SK-N-SH (cell line): ENCODE data around the gene LGALS3BP. TPM values are rescaled to one million over a fixed set of nuclear protein-coding genes. Genes with fewer than 3 reads are reported as not detected.
A peak's percentile ranks its signal among the peaks of the same experiment; 100 is the strongest.

Experiments used
- CTCF ChIA-PET: fragments of 300-600, 350-600 bp; formaldehyde crosslinking; extraction: SDS; loops from one replicate; lab custom pipeline; 2021; lab: Yijun Ruan, JAX
- POLR2A ChIA-PET: fragments of 350-600 bp; sonication (Branson Sonifier 250); formaldehyde crosslinking; extraction: SDS; loops from one replicate; lab custom pipeline; 2020; ENCODE audit warnings: antibody characterized with exemption, inconsistent platforms; lab: Yijun Ruan, JAX
- DNase-seq: peaks from one replicate; pipeline ENCODE4 v3.0.0; 2012
- H2AFZ ChIP-seq: fragments of 200-600 bp; sonication (generic); 2 replicates; pipeline ENCODE4 v1.8.1; 2016; ENCODE audit warnings: antibody characterized with exemption, mild to moderate bottlenecking, low read depth
- H3F3A ChIP-seq: fragments of 200-600 bp; sonication (generic); replicated peaks from 2 replicates; pipeline ENCODE3; 2016; ENCODE audit warnings: antibody characterized with exemption, mild to moderate bottlenecking; ENCODE audit not compliant: insufficient read depth
- H3K27ac ChIP-seq, 2 experiments: fragments of 200-500 bp in 1 of 2; fragments of 200-600 bp in 1 of 2; sonication (Bioruptor generic) in 1 of 2; sonication (generic), shearing (Covaris generic) in 1 of 2; 2 replicates each; pipeline versions ENCODE4 v1.5.1 to v1.6.1; 2014 to 2016; ENCODE audit warnings: low read depth in 2 of 2, inconsistent platforms in 1 of 2, low read length in 1 of 2, mild to moderate bottlenecking in 1 of 2, mixed read lengths in 1 of 2
- H3K27me3 ChIP-seq: fragments of 200-600 bp; sonication (generic), shearing (Covaris generic); 2 replicates; pipeline ENCODE4 v1.6.1; 2016; ENCODE audit warnings: mixed run types; ENCODE audit not compliant: insufficient read depth
- H3K36me3 ChIP-seq, 2 experiments: fragments of 200-500 bp in 1 of 2; fragments of 200-600 bp in 1 of 2; sonication (Bioruptor generic) in 1 of 2; sonication (generic) in 1 of 2; replicated peaks in 1 of 2; 2 replicates each; pipeline versions ENCODE3 to v1.5.1; 2014 to 2016; ENCODE audit warnings: low read length in 1 of 2, mild to moderate bottlenecking in 1 of 2; ENCODE audit not compliant: insufficient read depth in 2 of 2, control insufficient read depth in 1 of 2
- H3K4me1 ChIP-seq, 2 experiments: fragments of 200-500 bp in 1 of 2; fragments of 200-600 bp in 1 of 2; sonication (Bioruptor generic) in 1 of 2; sonication (generic), shearing (Covaris generic) in 1 of 2; 2 replicates each; pipeline versions ENCODE4 v1.5.1 to v1.6.1; 2014 to 2016; ENCODE audit warnings: low read depth in 1 of 2, low read length in 1 of 2, mixed run types in 1 of 2; ENCODE audit not compliant: insufficient read depth in 2 of 2, control insufficient read depth in 1 of 2
- H3K4me2 ChIP-seq: fragments of 200-600 bp; sonication (generic), shearing (Covaris generic); 2 replicates; pipeline ENCODE4 v1.6.1; 2017; ENCODE audit warnings: mixed run types
- H3K4me3 ChIP-seq, 2 experiments: fragments of 200-500 bp in 1 of 2; fragments of 200-600 bp in 1 of 2; sonication (Bioruptor generic) in 1 of 2; sonication (generic), shearing (Covaris generic) in 1 of 2; 2 replicates each; pipeline versions ENCODE4 v1.5.1 to v1.8.1; 2014 to 2016; ENCODE audit warnings: low read depth in 2 of 2, inconsistent platforms in 1 of 2, low read length in 1 of 2, mild to moderate bottlenecking in 1 of 2, mixed read lengths in 1 of 2, moderate library complexity in 1 of 2
- H3K79me2 ChIP-seq: fragments of 200-600 bp; sonication (generic); 2 replicates; pipeline ENCODE4 v1.8.1; 2017; ENCODE audit warnings: mild to moderate bottlenecking; ENCODE audit not compliant: insufficient read depth
- H3K9ac ChIP-seq: fragments of 200-600 bp; sonication (generic); 2 replicates; pipeline ENCODE4 v1.6.1; 2017; ENCODE audit warnings: mixed run types
- H3K9me2 ChIP-seq: fragments of 200-600 bp; sonication (generic); 2 replicates; pipeline ENCODE4 v1.6.1; 2017; ENCODE audit warnings: mixed run types
- H3K9me3 ChIP-seq: fragments of 200-600 bp; sonication (generic); 2 replicates; pipeline ENCODE4 v1.6.1; 2017; ENCODE audit warnings: mixed run types, mild to moderate bottlenecking, moderate library complexity
- H4K20me1 ChIP-seq: fragments of 200-600 bp; sonication (generic); 2 replicates; pipeline ENCODE4 v1.6.1; 2017; ENCODE audit warnings: mild to moderate bottlenecking, mixed run types; ENCODE audit not compliant: insufficient read depth
- GABPA ChIP-seq: IDR thresholded peaks from 2 replicates; pipeline ENCODE4 v1.4.0; 2012; ENCODE audit warnings: low read depth, mild to moderate bottlenecking
- NRF1 ChIP-seq: IDR thresholded peaks from 2 replicates; pipeline ENCODE4 v1.6.1; 2012; ENCODE audit warnings: low read depth, mild to moderate bottlenecking, low read length
- RAD21 ChIP-seq: IDR thresholded peaks from 2 replicates; pipeline ENCODE4 v1.6.1; 2012; ENCODE audit warnings: mild to moderate bottlenecking, low read length
- RFX5 ChIP-seq: IDR thresholded peaks from 2 replicates; pipeline ENCODE4 v1.6.1; 2012; ENCODE audit warnings: mild to moderate bottlenecking, improper control_type of control experiment, low read length
- SMC3 ChIP-seq: IDR thresholded peaks from 2 replicates; pipeline ENCODE4 v1.6.1; 2012; ENCODE audit warnings: low read depth, low read length, improper control_type of control experiment
- TEAD4 ChIP-seq: IDR thresholded peaks from 2 replicates; pipeline ENCODE4 v1.4.0; 2012; ENCODE audit warnings: mild to moderate bottlenecking, borderline replicate concordance; ENCODE audit not compliant: insufficient read depth
- ZBTB33 ChIP-seq: IDR thresholded peaks from 2 replicates; pipeline ENCODE4 v1.4.0; 2012; ENCODE audit warnings: low read depth, borderline replicate concordance
- WGBS: methylation state at CpG from one replicate; pipeline ENCODE4 v1.1.6; 2017; ENCODE audit warnings: low lambda C conversion rate; 5-methylcytosine and 5-hydroxymethylcytosine counted together
- polyA plus RNA-seq, 3 experiments: library from polyadenylated mRNA; depleted of rRNA; stranded (reverse); fragments of >200 nt; gene quantifications; 2 replicates each; pipeline ENCODE4 v1.2.3, GENCODE V29; 2012

Gene LGALS3BP
- polyA plus RNA-seq, 1 of the 3 experiments (the other 2 are of a cell fraction), result 579 TPM

- Histone ChIP-seq H3K27ac (no peak overlapping the region), H3F3A (peaks cover 6% of the 10 kb centered on the region), H3K4me3 (no peak overlapping the region), H3K4me2 (no peak overlapping the region), H3K9me3 (no peaks in the 10 kb centered on the region), H3K9me2 (no peaks in the 10 kb centered on the region), H3K27me3 (no peaks in the 10 kb centered on the region), H4K20me1 (no peaks in the 10 kb centered on the region; the same call in 1 of the 2 replicates), H3K9ac (no peak overlapping the region), H3K79me2 (peaks cover 14% of the 10 kb centered on the region), H3K36me3 (peaks cover 13 to 47% of the 10 kb centered on the region in 2 experiments), H2AFZ (no peak overlapping the region), H3K4me1 (peaks cover 9 to 50% of the 10 kb centered on the region in 2 experiments; a peak in 2 of 4 replicates)
- ChIA-PET CTCF (interaction anchor here (0.7 to 26.0 kb wide), 11 partner anchors 8 to 149 kb away, joined by 3 to 458 read pairs (median 11); partner anchors contain the start of gene CEP295NL), POLR2A (interaction anchor here (1.1 kb wide), 1 partner anchor 107 kb away, joined by 4 read pairs; no protein-coding TSS in a partner anchor)
- TF ChIP-seq NRF1, result no peak
- no peak for TF ChIP-seq ZBTB33
- 91% methylated on average over 10 of the region's 11 CpGs for WGBS
- peak; percentile 53 for DNase-seq
These were observed 6.5 kb downstream of the LGALS3BP start for GRCh38 chr17:78973196-78973595.

GRCh38 chr17:78972507-78973105 is 7.1 kb downstream of the LGALS3BP start:
- H3K9ac ChIP-seq, result no peak overlapping the region
- H2AFZ ChIP-seq, result no peak overlapping the region
- peaks cover 8% of the 10 kb centered on the region; the same call in 1 of the 2 replicates for H3K79me2 ChIP-seq
- ChIA-PET POLR2A (interaction anchor here (1.1 to 2.3 kb wide), 4 partner anchors 38 to 107 kb away, joined by 4 to 15 read pairs (median 9); no protein-coding TSS in a partner anchor), CTCF (interaction anchor here (1.1 to 26.0 kb wide), 23 partner anchors 9 to 475 kb away, joined by 3 to 458 read pairs (median 11); partner anchors contain the start of genes CEP295NL, LGALS3BP and USP36)
- H3K9me2 ChIP-seq, result no peaks in the 10 kb centered on the region
- peaks cover 13 to 51% of the 10 kb centered on the region in 2 experiments for H3K36me3 ChIP-seq
- no peak for TF ChIP-seq TEAD4
- TF ChIP-seq GABPA, result no peak
- no peak for TF ChIP-seq SMC3
- no peak for TF ChIP-seq RAD21
- TF ChIP-seq NRF1, result no peak
- no peak for TF ChIP-seq RFX5
- H3K4me3 ChIP-seq, result no peak overlapping the region
- H3K27ac ChIP-seq, result no peak overlapping the region
- H4K20me1 ChIP-seq, result no peaks in the 10 kb centered on the region; the same call in 1 of the 2 replicates
- 96% methylated on average over 13 of the region's 15 CpGs for WGBS
- H3K9me3 ChIP-seq, result no peaks in the 10 kb centered on the region
- H3K4me1 ChIP-seq, result peaks cover 4 to 44% of the 10 kb centered on the region in 2 experiments; a peak in 1 of 4 replicates
- peak; percentile 54 for DNase-seq
- H3K4me2 ChIP-seq, result no peak overlapping the region
- H3K27me3 ChIP-seq, result no peaks in the 10 kb centered on the region
- peaks cover 6% of the 10 kb centered on the region for H3F3A ChIP-seq
